ENCODE results near the gene PPP1R13L. TPM values are rescaled to one million over a fixed set of nuclear protein-coding genes. Genes with fewer than 3 reads are reported as not detected.
A peak's percentile ranks its signal among the peaks of the same experiment; 100 is the strongest.

Gene PPP1R13L
- total and polyA plus RNA-seq, 12 donors, result 85.2 to 265 (median 166) TPM

DNA sequence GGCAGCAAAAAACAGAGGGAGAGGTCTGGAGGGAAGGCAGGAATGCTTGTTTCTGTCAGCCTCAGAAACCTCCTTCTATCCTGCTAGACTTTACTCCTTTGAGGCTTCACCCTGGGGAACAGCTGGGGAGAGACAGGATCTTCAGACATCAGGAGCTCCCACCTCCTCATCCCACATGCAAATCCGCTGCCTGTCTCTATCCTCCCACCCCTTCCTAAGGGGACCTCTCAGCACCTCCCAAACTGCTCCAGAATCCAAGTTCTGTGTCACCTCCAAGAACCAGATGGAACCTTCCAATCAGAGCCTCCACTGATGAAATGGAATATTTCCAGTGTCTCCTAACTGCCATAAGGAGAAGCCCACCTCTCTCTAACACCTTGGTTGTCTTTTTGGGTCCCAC is 24.8 kb downstream of the PPP1R13L start:
- DNase-seq (no peak), ATAC-seq (no peak)
- no peaks in the 10 kb centered on the region for H3K9me3 ChIP-seq
- WGBS, 2 donors, result 69 to 84% methylated on average over 1 of the region's 1 CpG
- peaks cover 0 to 35% (median 0%) of the 10 kb centered on the region in 9 donors for H3K36me3 ChIP-seq
- no peak overlapping the region for H3K27ac ChIP-seq
- TF ChIP-seq, protein P1, sequence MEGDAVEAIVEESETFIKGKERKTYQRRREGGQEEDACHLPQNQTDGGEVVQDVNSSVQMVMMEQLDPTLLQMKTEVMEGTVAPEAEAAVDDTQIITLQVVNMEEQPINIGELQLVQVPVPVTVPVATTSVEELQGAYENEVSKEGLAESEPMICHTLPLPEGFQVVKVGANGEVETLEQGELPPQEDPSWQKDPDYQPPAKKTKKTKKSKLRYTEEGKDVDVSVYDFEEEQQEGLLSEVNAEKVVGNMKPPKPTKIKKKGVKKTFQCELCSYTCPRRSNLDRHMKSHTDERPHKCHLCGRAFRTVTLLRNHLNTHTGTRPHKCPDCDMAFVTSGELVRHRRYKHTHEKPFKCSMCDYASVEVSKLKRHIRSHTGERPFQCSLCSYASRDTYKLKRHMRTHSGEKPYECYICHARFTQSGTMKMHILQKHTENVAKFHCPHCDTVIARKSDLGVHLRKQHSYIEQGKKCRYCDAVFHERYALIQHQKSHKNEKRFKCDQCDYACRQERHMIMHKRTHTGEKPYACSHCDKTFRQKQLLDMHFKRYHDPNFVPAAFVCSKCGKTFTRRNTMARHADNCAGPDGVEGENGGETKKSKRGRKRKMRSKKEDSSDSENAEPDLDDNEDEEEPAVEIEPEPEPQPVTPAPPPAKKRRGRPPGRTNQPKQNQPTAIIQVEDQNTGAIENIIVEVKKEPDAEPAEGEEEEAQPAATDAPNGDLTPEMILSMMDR (IDR thresholded peaks at IDR 0.05), result no peak
- H3K4me3 ChIP-seq, result no peak overlapping the region
- H3K4me1 ChIP-seq, result peaks cover 0 to 13% (median 3%) of the 10 kb centered on the region in 9 donors
- H3K27me3 ChIP-seq, result peaks cover 0 to 14% (median 7%) of the 10 kb centered on the region in 7 donors
- intact Hi-C loops (cut with DNase I), result no loop called here

DNA sequence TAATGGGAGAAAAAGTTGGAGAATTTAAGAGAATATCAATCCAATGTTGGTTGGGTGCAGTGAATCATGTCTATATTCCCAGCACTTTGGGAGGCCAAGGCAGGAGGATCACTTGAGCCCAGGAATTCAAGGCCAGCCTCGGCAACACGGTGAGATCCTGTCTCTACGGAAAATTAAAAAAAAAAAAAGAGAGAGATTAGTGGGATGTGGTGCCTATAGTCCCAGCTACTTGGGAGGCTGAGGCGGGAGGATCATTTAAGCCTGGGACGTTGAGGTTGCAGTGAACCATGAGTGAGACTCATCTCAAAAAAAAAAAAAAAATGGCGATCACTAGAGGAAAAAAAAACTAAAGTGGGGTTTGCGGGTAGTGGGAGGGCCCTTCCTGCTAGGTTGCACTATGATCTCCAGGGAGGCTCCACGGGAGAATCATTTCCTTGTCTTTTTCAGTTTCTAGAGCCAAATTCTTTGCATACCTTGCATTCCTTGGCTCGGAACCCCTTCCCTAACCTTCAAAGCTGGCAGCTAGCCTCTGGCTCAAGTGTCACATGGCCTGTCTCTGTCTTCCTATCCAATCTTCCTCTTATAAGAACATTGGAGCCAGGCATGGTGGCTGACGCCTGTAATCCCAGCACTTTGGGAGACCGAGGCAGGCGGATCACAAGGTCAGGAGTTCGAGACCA is 28.7 kb downstream of the PPP1R13L start:
- H3K27ac ChIP-seq, result peak overlapping the region in 9 of 10 donors; percentile 9 to 80 (median 38)
- WGBS, 2 donors, result 22% methylated on average over 13 of the region's 13 CpGs

DNA sequence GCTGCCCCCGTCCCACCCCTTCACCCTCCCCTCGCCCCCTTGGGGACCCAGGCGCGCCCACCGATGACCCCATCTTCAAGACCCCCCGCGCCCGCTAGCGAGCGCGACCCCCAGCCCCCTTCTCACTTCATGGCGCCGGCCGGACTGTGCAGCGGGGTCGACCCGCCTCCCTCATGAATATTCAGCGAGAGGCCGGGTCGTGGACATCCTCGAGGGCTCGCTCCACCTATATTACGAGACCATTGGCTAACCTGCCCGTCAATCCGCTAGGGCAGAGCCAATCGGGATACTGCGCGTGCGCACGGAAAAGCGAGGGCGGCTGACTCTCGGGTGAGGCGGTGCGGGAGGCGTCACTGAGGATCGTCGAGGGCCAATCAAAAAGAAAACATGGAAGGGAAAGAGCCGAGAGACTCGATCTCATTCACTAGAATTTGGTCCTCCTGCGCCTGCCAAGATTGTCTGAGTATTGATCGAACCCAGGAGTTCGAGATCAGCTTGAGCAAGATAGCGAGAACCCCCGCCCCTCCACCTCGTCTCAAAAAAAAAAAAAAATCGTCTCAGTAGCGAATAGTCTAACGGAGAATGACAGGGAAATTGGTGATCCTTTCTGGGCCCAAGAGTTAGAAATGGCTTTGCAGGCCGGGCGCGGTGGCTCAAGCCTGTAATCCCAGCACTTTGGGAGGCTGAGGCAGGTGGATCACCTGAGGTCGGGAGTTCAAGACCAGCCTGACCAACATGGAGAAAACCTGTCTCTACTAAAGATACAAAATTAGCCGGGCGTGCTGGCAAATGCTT is 34.3 kb downstream of the PPP1R13L start, which contains the start of gene ERCC2:
Gene ERCC2, minus strand, starts transcription at position 164 of the 795 bp plus-strand sequence. Its CDS starts 33 bp downstream, at position 131.
- WGBS, 2 donors, result 4% methylated on average over 51 to 55 of the region's 55 CpGs
- peaks cover 0 to under 1% (median 0%) of the 10 kb centered on the region in 9 donors for H3K36me3 ChIP-seq
- DNase-seq (peak; percentile 99 to 100), ATAC-seq (peak; percentile 97 to 100 (median 99))
- intact Hi-C loops (cut with DNase I), result no loop called here
- no peaks in the 10 kb centered on the region for H3K27me3 ChIP-seq
- no peaks in the 10 kb centered on the region for H3K9me3 ChIP-seq
- H3K27ac ChIP-seq, result peak within 1 kb of the TSS in 9 of 10 donors; percentile 63 to 89 (median 74)
- H3K4me1 ChIP-seq, result peaks cover 0 to 15% (median 9%) of the 10 kb centered on the region in 9 donors
- TF ChIP-seq, protein P1 (IDR thresholded peaks at IDR 0.05), result no peak
- H3K4me3 ChIP-seq, result peak within 1 kb of the TSS; percentile 51 to 93 (median 82)

More for the DNA sequence above, 28.7 kb downstream of the PPP1R13L start:
- Histone ChIP-seq H3K27me3 (no peaks in the 10 kb centered on the region), H3K4me1 (peaks cover 0 to 14% (median 6%) of the 10 kb centered on the region in 9 donors), H3K9me3 (no peaks in the 10 kb centered on the region), H3K36me3 (peaks cover 0 to 21% (median 0%) of the 10 kb centered on the region in 9 donors), H3K4me3 (no peak overlapping the region)
- ATAC-seq (peak; percentile 46 to 84 (median 76)), DNase-seq (peak in 1 of 2 donors; percentile 61)
- TF ChIP-seq, protein P1 (IDR thresholded peaks at IDR 0.05), result no peak
- intact Hi-C loops (cut with DNase I), result no loop called here

DNA sequence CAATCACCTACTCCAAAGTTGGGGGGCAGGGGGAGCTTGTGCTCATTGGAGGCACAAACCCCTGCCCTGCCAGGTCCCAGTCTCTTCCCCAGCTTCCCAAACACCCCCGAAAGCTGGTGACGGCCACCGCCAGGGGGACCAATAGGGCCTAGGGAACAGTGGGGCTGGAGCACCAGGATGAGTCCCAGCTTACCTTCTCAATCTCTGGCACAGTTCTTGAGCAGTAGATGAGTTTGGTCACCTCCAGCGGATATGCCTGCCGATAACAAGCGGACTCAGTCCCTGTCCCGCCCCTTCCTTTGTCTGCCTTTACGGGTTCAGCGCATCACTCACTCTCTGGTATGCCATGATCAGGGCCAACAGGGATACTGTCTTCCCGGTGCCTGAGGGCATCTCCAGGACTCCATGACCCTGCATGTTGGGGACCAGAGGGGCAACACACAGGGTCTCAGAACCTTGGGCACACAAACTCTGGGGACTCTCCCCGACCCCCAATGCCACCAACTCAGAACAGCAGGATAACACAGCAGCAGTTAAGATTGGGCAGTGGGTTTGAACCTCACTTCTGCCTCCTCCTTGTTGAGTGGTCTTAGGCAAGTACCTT is 36.0 kb downstream of the PPP1R13L start:
- Histone ChIP-seq H3K4me3 (no peak overlapping the region), H3K36me3 (peaks cover 0 to 17% (median 0%) of the 10 kb centered on the region in 9 donors), H3K27me3 (no peaks in the 10 kb centered on the region), H3K27ac (no peak overlapping the region), H3K4me1 (peaks cover 0 to 15% (median 9%) of the 10 kb centered on the region in 9 donors), H3K9me3 (no peaks in the 10 kb centered on the region)
- ATAC-seq, result no peak
- no peak for DNase-seq
- TF ChIP-seq, protein P1 (IDR thresholded peaks at IDR 0.05), result no peak
- intact Hi-C loops (cut with DNase I), result no loop called here
- 92 to 95% methylated on average over 11 of the region's 11 CpGs for WGBS, 2 donors

All from heart right ventricle (tissue), 16 donors.